Gastrocnemius medialis (tissue), 4 donors: ENCODE results near the gene TMEM87A.

Experiments used
- CTCF ChIP-seq, 5 experiments: fragments of 450-650 bp in 3 of 5; fragments of 200-600 bp in 2 of 5; sonication (generic) in 2 of 5; IDR thresholded peaks in 4 of 5; conservative IDR thresholded peaks in 1 of 5; 1 replicate in 4 of 5; 2 replicates in 1 of 5; pipeline ENCODE4 v1.5.1; 2016 to 2019; ENCODE audit warnings: antibody characterized with exemption in 5 of 5, mild to moderate bottlenecking in 3 of 5, moderate library complexity in 3 of 5
- POLR2A ChIP-seq, 2 donors: fragments of 450-650 bp; IDR thresholded peaks; one replicate each; pipeline ENCODE4 v1.6.1; 2017; ENCODE audit warnings: antibody characterized with exemption in 2 of 2, mild to moderate bottlenecking in 2 of 2, moderate library complexity in 2 of 2

- no peak for TF ChIP-seq CTCF (IDR thresholded peaks at IDR 0.05 in 4 of 5, conservative IDR thresholded peaks at IDR 0.05 in 1 of 5)
- TF ChIP-seq POLR2A (IDR thresholded peaks at IDR 0.05): no peak
Measured at GRCh38 chr15:42194513-42194912, 78.7 kb downstream of the TMEM87A start.
